Astrocyte (in vitro differentiated cells and primary cell): Measurements from ENCODE around the gene NCBP2L. TPM values are rescaled to one million over a fixed set of nuclear protein-coding genes. Genes with fewer than 3 reads are reported as not detected.

Experiments
- DNase-seq: peaks from one replicate; pipeline ENCODE4 v3.0.0-alpha.2; 2010; ENCODE audit warnings: low read depth
- FAIRE-seq: peaks from 2 replicates; lab custom pipeline; 2011; peaks lifted over from hg19 to GRCh38; lab: Jason Lieb, UNC
- H2AFZ ChIP-seq: 2 replicates; pipeline ENCODE4 v1.6.0; 2012; ENCODE audit warnings: low read depth, low read length, inconsistent platforms
- H3K27ac ChIP-seq: 2 replicates; pipeline ENCODE4 v1.5.1; 2011; ENCODE audit warnings: low read depth, low read length, inconsistent platforms
- H3K27me3 ChIP-seq: 2 replicates; pipeline ENCODE4 v1.6.0; 2011; ENCODE audit warnings: low read length, inconsistent platforms; ENCODE audit not compliant: insufficient read depth
- H3K36me3 ChIP-seq: 2 replicates; pipeline ENCODE4 v1.5.1; 2011; ENCODE audit warnings: low read length, inconsistent platforms; ENCODE audit not compliant: insufficient read depth
- H3K4me1 ChIP-seq: 2 replicates; pipeline ENCODE4 v1.5.1; 2011; ENCODE audit warnings: low read length, inconsistent platforms; ENCODE audit not compliant: insufficient read depth
- H3K4me2 ChIP-seq: 2 replicates; pipeline ENCODE4 v1.6.0; 2012; ENCODE audit warnings: low read length, inconsistent platforms
- H3K4me3 ChIP-seq: 2 replicates; pipeline ENCODE4 v1.5.1; 2011; ENCODE audit warnings: low read depth, mild to moderate bottlenecking, low read length, inconsistent platforms; ENCODE audit not compliant: insufficient read depth
- H3K79me2 ChIP-seq: 2 replicates; pipeline ENCODE4 v1.6.0; 2012; ENCODE audit warnings: mild to moderate bottlenecking, low read length, inconsistent platforms; ENCODE audit not compliant: insufficient read depth
- H3K9ac ChIP-seq: 2 replicates; pipeline ENCODE4 v1.6.0; 2012; ENCODE audit warnings: mild to moderate bottlenecking, low read length, inconsistent platforms
- H3K9me3 ChIP-seq: 2 replicates; pipeline ENCODE4 v1.5.1; 2012; ENCODE audit warnings: low read depth, mild to moderate bottlenecking, low read length, inconsistent platforms; ENCODE audit not compliant: insufficient read depth
- H4K20me1 ChIP-seq: 2 replicates; pipeline ENCODE4 v1.6.0; 2012; ENCODE audit warnings: low read length, inconsistent platforms; ENCODE audit not compliant: insufficient read depth
- H3K27ac Mint-ChIP-seq: one replicate; pipeline ENCODE4 v1.8.0; 2021; ENCODE audit warnings: mild to moderate bottlenecking, mixed read lengths; ENCODE audit not compliant: unreplicated experiment
- H3K27me3 Mint-ChIP-seq: one replicate; pipeline ENCODE4 v1.8.0; 2021; ENCODE audit warnings: low read depth, mixed read lengths; ENCODE audit not compliant: unreplicated experiment
- H3K36me3 Mint-ChIP-seq: one replicate; pipeline ENCODE4 v1.8.0; 2021; ENCODE audit warnings: low read depth, mixed read lengths; ENCODE audit not compliant: unreplicated experiment
- H3K4me1 Mint-ChIP-seq: one replicate; pipeline ENCODE4 v1.8.0; 2021; ENCODE audit warnings: low read depth, mixed read lengths; ENCODE audit not compliant: unreplicated experiment
- H3K4me3 Mint-ChIP-seq: one replicate; pipeline ENCODE4 v1.8.0; 2021; ENCODE audit warnings: mild to moderate bottlenecking, moderate library complexity, mixed read lengths; ENCODE audit not compliant: unreplicated experiment
- H3K9me3 Mint-ChIP-seq: one replicate; pipeline ENCODE4 v1.8.0; 2021; ENCODE audit warnings: mild to moderate bottlenecking, mixed read lengths; ENCODE audit not compliant: unreplicated experiment
- EZH2 ChIP-seq: IDR thresholded peaks from 2 replicates; pipeline ENCODE4 v1.6.1; 2012; ENCODE audit warnings: mild to moderate bottlenecking, low read length, inconsistent platforms; ENCODE audit not compliant: insufficient read depth
- total RNA-seq: library from RNA; stranded (reverse); gene quantifications from 2 replicates; pipeline ENCODE4 v1.2.1, GENCODE V29; 2021
- TF ChIP-seq, protein P1 (sequence below): IDR thresholded peaks from 2 replicates; pipeline ENCODE4 v1.5.1; 2011; ENCODE audit warnings: low read depth, mild to moderate bottlenecking, inconsistent platforms, low read length, moderate library complexity; ENCODE audit not compliant: insufficient read depth

Gene NCBP2L
- total RNA-seq, 1 donor from 2014 or later = not detected

- no peaks in the 10 kb centered on the region for H4K20me1 ChIP-seq
- H2AFZ ChIP-seq = no peak overlapping the region
- no peaks in the 10 kb centered on the region for H3K36me3 ChIP-seq
- Mint-ChIP-seq H3K4me1 (peaks cover 24% of the 10 kb centered on the region), H3K4me3 (no peak overlapping the region), H3K36me3 (no peaks in the 10 kb centered on the region), H3K27me3 (no peaks in the 10 kb centered on the region), H3K9me3 (no peaks in the 10 kb centered on the region), H3K27ac (peak overlapping the region; percentile 47)
- no peaks in the 10 kb centered on the region for H3K79me2 ChIP-seq
- no peak overlapping the region for H3K4me3 ChIP-seq
- no peaks in the 10 kb centered on the region for H3K27me3 ChIP-seq
- H3K4me1 ChIP-seq = peaks cover 6% of the 10 kb centered on the region
- no peak overlapping the region for H3K27ac ChIP-seq
- H3K4me2 ChIP-seq = peak overlapping the region; percentile 57
- DNase-seq (peak; percentile 65), FAIRE-seq (peak; percentile 88)
- TF ChIP-seq, protein P1, sequence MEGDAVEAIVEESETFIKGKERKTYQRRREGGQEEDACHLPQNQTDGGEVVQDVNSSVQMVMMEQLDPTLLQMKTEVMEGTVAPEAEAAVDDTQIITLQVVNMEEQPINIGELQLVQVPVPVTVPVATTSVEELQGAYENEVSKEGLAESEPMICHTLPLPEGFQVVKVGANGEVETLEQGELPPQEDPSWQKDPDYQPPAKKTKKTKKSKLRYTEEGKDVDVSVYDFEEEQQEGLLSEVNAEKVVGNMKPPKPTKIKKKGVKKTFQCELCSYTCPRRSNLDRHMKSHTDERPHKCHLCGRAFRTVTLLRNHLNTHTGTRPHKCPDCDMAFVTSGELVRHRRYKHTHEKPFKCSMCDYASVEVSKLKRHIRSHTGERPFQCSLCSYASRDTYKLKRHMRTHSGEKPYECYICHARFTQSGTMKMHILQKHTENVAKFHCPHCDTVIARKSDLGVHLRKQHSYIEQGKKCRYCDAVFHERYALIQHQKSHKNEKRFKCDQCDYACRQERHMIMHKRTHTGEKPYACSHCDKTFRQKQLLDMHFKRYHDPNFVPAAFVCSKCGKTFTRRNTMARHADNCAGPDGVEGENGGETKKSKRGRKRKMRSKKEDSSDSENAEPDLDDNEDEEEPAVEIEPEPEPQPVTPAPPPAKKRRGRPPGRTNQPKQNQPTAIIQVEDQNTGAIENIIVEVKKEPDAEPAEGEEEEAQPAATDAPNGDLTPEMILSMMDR = no peak
- TF ChIP-seq EZH2 = no peak
- H3K9me3 ChIP-seq = no peaks in the 10 kb centered on the region
- H3K9ac ChIP-seq = no peak overlapping the region
Observed at GRCh38 chrX:107731831-107732502, 45.6 kb upstream of the NCBP2L start.

- FAIRE-seq = no peak
- no peaks in the 10 kb centered on the region for H3K27me3 ChIP-seq
- no peaks in the 10 kb centered on the region for H3K79me2 ChIP-seq
- H3K27ac ChIP-seq = no peak overlapping the region
- no peaks in the 10 kb centered on the region for H3K9me3 ChIP-seq
- DNase-seq = no peak
- peak overlapping the region; percentile 66 for H3K27ac Mint-ChIP-seq
- no peak overlapping the region for H3K4me3 Mint-ChIP-seq
- H3K36me3 ChIP-seq = no peaks in the 10 kb centered on the region
- H3K9ac ChIP-seq = no peak overlapping the region
- no peak overlapping the region for H2AFZ ChIP-seq
- no peak overlapping the region for H3K4me2 ChIP-seq
- H3K27me3 Mint-ChIP-seq = no peaks in the 10 kb centered on the region
- no peaks in the 10 kb centered on the region for H3K36me3 Mint-ChIP-seq
- no peaks in the 10 kb centered on the region for H4K20me1 ChIP-seq
- H3K4me1 Mint-ChIP-seq = peaks cover 19% of the 10 kb centered on the region
- TF ChIP-seq EZH2 = no peak
- TF ChIP-seq, protein P1 = no peak
- H3K4me1 ChIP-seq = peaks cover 6% of the 10 kb centered on the region
- no peaks in the 10 kb centered on the region for H3K9me3 Mint-ChIP-seq
- no peak overlapping the region for H3K4me3 ChIP-seq
Observed at GRCh38 chrX:107733686-107734085, 43.8 kb upstream of the NCBP2L start.

GRCh38 chrX:107734646-107735045, 42.9 kb upstream of the NCBP2L start:
- Histone ChIP-seq H3K9me3 (no peaks in the 10 kb centered on the region), H3K27ac (no peak overlapping the region), H3K4me1 (peaks cover 6% of the 10 kb centered on the region), H3K36me3 (no peaks in the 10 kb centered on the region), H3K4me2 (no peak overlapping the region), H3K27me3 (no peaks in the 10 kb centered on the region), H3K4me3 (no peak overlapping the region), H2AFZ (no peak overlapping the region), H4K20me1 (no peaks in the 10 kb centered on the region), H3K9ac (no peak overlapping the region), H3K79me2 (no peaks in the 10 kb centered on the region)
- H3K27ac Mint-ChIP-seq = no peak overlapping the region
- FAIRE-seq = no peak
- no peaks in the 10 kb centered on the region for H3K9me3 Mint-ChIP-seq
- TF ChIP-seq, protein P1 = no peak
- no peak for DNase-seq
- H3K4me3 Mint-ChIP-seq = no peak overlapping the region
- no peaks in the 10 kb centered on the region for H3K27me3 Mint-ChIP-seq
- no peaks in the 10 kb centered on the region for H3K36me3 Mint-ChIP-seq
- peaks cover 14% of the 10 kb centered on the region for H3K4me1 Mint-ChIP-seq
